ENCODE results near the gene EXOC6. TPM values are rescaled to one million over a fixed set of nuclear protein-coding genes. Genes with fewer than 3 reads are reported as not detected.

The EXOC6 gene
- total and polyA plus RNA-seq, 2 of the 13 experiments (the other 11 are each of a cell fraction or from before 2014, with no cell fraction given) = 22.2 to 29.2 TPM

GRCh38 chr10:92891885-92892690 is 43.8 kb downstream of the EXOC6 start (continued):
- TF ChIP-seq ESRRA (CRISPR knock-in tag; IDR thresholded peaks at IDR 0.05; ENCODE audit: low read depth) (no peak), HNF1B (CRISPR knock-in tag; IDR thresholded peaks at IDR 0.05) (peak; percentile 58; the same call in 1 of the 2 replicates), ZBTB49 (CRISPR knock-in tag; IDR thresholded peaks at IDR 0.05; ENCODE audit: borderline replicate concordance) (no peak), KDM2A (CRISPR knock-in tag; IDR thresholded peaks at IDR 0.05; ENCODE audit: borderline replicate concordance, low read depth) (peak; percentile 60), ZNF230 (CRISPR knock-in tag; IDR thresholded peaks at IDR 0.05) (no peak), ELF3 (CRISPR knock-in tag; IDR thresholded peaks at IDR 0.05) (peak; percentile 74; the same call in 1 of the 2 replicates), JUND (CRISPR knock-in tag; IDR thresholded peaks at IDR 0.05) (peak; percentile 91), SRY (CRISPR knock-in tag; IDR thresholded peaks at IDR 0.05) (no peak), ARID5B (CRISPR knock-in tag; IDR thresholded peaks at IDR 0.05) (peak; percentile 97), DNMT3B (CRISPR knock-in tag; conservative IDR thresholded peaks at IDR 0.05) (peak; percentile 63; the same call in 1 of the 2 replicates), ZNF256 (CRISPR knock-in tag; conservative IDR thresholded peaks at IDR 0.05) (no peak), ETV5 (CRISPR knock-in tag; IDR thresholded peaks at IDR 0.05; ENCODE audit: borderline replicate concordance) (peak; percentile 72; the same call in 1 of the 2 replicates), ADNP (CRISPR knock-in tag; IDR thresholded peaks at IDR 0.05) (no peak), DPF2 (CRISPR knock-in tag; IDR thresholded peaks at IDR 0.05; ENCODE audit: borderline replicate concordance, low read depth) (peak; percentile 83), ASH2L (IDR thresholded peaks at IDR 0.05; ENCODE audit: insufficient read length, low read depth, low read length) (peak; percentile 88), SALL1 (CRISPR knock-in tag; IDR thresholded peaks at IDR 0.05) (peak; percentile 99), ZBTB8A (CRISPR knock-in tag; IDR thresholded peaks at IDR 0.05; ENCODE audit: borderline replicate concordance, low read depth) (no peak), ZNF550 (CRISPR knock-in tag; IDR thresholded peaks at IDR 0.05; ENCODE audit: borderline replicate concordance) (no peak)
